8988T (cell line): ENCODE results near the gene HOXD13.

Experiments
- DNase-seq: peaks from one replicate; pipeline ENCODE4 v3.0.0; 2011

Gene HOXD13

GRCh38 chr2:176136374-176137251 is 44.1 kb downstream of the HOXD13 start:
- DNase-seq: no peak

GRCh38 chr2:176137252-176137580 is 44.7 kb downstream of the HOXD13 start:
- DNase-seq: no peak

- DNase-seq: no peak
These were observed 45.4 kb downstream of the HOXD13 start for GRCh38 chr2:176137906-176138305.

- no peak for DNase-seq
These were observed 46.0 kb downstream of the HOXD13 start for GRCh38 chr2:176138526-176138922.

GRCh38 chr2:176138923-176139660 is 46.6 kb downstream of the HOXD13 start:
- DNase-seq: no peak

- no peak for DNase-seq
These were observed 47.4 kb downstream of the HOXD13 start for GRCh38 chr2:176139661-176140512.

GRCh38 chr2:176140513-176141317 is 48.2 kb downstream of the HOXD13 start:
- DNase-seq: peak; percentile 97

GRCh38 chr2:176142281-176142680 is 49.8 kb downstream of the HOXD13 start:
- no peak for DNase-seq
